Fibroblast of villous mesenchyme (primary cell): ENCODE measurements around the gene ABCB6. TPM values are rescaled to one million over a fixed set of nuclear protein-coding genes. Genes with fewer than 3 reads are reported as not detected.

Source experiments
- DNase-seq: peaks from one replicate; pipeline ENCODE4 v3.0.0-alpha.2; 2010; ENCODE audit warnings: low read depth
- H3K4me3 ChIP-seq: 2 replicates; pipeline ENCODE4 v1.5.1; 2011; ENCODE audit warnings: low read depth, mild to moderate bottlenecking, low read length
- total RNA-seq: library from RNA; depleted of rRNA; stranded (reverse); fragments of >200 nt; gene quantifications from 2 replicates; pipeline ENCODE4 v1.2.3, GENCODE V29; 2012
- TF ChIP-seq, protein P1 (sequence below): IDR thresholded peaks from 2 replicates; pipeline ENCODE4 v1.5.1; 2012; ENCODE audit warnings: low read depth, mild to moderate bottlenecking, low read length; ENCODE audit not compliant: insufficient read depth

Gene ABCB6
- total RNA-seq, 1 donor, result 31.1 TPM

DNA sequence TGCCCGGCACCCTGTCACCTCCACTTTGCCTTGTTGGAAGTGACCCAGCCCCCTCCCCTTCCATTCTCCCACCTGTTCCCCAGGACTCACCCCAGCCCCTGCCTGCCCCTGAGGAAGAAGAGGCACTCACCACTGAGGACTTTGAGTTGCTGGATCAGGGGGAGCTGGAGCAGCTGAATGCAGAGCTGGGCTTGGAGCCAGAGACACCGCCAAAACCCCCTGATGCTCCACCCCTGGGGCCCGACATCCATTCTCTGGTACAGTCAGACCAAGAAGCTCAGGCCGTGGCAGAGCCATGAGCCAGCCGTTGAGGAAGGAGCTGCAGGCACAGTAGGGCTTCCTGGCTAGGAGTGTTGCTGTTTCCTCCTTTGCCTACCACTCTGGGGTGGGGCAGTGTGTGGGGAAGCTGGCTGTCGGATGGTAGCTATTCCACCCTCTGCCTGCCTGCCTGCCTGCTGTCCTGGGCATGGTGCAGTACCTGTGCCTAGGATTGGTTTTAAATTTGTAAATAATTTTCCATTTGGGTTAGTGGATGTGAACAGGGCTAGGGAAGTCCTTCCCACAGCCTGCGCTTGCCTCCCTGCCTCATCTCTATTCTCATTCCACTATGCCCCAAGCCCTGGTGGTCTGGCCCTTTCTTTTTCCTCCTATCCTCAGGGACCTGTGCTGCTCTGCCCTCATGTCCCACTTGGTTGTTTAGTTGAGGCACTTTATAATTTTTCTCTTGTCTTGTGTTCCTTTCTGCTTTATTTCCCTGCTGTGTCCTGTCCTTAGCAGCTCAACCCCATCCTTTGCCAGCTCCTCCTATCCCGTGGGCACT, 36.2 kb downstream of the ABCB6 start:
- TF ChIP-seq, protein P1, sequence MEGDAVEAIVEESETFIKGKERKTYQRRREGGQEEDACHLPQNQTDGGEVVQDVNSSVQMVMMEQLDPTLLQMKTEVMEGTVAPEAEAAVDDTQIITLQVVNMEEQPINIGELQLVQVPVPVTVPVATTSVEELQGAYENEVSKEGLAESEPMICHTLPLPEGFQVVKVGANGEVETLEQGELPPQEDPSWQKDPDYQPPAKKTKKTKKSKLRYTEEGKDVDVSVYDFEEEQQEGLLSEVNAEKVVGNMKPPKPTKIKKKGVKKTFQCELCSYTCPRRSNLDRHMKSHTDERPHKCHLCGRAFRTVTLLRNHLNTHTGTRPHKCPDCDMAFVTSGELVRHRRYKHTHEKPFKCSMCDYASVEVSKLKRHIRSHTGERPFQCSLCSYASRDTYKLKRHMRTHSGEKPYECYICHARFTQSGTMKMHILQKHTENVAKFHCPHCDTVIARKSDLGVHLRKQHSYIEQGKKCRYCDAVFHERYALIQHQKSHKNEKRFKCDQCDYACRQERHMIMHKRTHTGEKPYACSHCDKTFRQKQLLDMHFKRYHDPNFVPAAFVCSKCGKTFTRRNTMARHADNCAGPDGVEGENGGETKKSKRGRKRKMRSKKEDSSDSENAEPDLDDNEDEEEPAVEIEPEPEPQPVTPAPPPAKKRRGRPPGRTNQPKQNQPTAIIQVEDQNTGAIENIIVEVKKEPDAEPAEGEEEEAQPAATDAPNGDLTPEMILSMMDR, result no peak
- DNase-seq, result no peak
- H3K4me3 ChIP-seq, result no peak overlapping the region

DNA sequence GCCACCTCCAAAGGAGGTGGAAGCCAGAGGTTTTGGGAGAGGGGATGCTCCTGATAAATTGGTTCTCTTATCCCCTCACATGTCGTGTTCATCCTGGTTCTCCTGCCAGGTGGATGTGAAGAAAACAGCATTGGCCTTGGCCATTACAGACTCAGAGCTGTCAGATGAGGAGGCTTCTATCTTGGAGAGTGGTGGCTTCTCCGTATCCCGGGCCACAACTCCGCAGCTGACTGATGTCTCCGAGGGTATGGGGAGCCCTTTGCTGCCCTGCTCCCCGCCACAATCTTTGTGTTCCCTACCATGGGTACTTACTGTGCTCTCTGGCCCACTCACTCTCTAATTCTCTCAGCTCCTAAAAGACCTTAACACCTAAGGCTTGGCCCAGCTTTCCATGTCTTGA, 37.2 kb downstream of the ABCB6 start:
- TF ChIP-seq, protein P1, result no peak
- no peak overlapping the region for H3K4me3 ChIP-seq
- no peak for DNase-seq

DNA sequence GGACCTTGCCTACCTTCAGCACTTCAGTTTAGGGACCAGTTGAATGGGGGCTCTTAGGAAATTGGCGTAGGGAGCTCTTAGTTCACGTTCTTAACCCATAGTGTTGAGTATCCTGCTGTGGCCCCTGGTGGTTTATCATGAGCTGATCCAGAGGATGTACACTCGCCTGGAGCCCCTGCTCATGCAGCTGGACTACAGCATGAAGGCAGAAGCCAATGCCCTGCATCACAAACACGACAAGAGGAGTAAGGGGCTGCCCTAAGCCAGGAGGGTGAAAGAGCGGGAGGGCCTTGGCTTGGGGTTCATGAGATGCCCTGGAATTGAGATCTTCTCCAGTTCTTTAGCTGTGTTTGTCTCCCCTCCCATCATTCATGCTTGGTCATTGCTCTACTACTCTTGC, 37.8 kb downstream of the ABCB6 start:
- no peak overlapping the region for H3K4me3 ChIP-seq
- TF ChIP-seq, protein P1, result no peak
- DNase-seq, result no peak

DNA sequence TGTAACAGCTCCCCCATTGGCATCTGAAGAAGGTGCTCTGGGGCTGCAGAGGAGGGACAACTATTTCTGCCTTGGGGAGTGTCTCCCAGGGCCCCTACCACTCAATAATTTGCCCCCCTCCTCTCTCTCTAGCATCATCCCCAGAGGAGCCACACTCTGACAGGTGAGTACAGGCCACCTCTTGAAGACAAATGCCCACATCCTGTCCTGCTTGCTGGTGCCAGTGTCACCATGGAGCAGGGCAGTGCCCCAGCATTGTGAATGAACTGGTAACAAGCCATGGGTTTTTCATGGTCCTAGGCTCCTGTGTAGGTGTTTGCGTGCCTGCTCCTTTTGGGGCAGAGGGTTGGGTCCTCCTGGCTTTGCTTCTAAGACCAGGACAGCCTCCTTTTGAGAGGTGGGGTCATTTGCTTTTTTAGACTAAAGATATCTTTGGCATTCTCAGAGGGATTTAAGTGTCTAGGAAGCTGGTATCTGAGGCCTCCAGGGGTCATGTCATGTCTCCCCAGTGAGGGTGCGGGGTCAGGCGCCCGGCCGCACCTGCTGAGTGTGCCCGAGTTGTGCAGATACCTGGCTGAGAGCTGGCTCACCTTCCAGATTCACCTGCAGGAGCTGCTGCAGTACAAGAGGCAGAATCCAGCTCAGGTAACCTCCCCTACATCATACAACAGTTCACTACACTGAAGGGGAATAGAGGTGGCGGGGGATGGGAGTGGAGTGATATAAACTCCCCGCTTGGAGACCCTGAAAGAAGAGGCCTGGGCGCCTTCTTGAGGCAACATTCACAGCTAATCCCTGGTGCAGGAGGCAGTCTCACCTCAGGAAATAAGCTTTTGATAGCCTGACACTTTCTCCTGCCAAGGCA, 38.9 kb downstream of the ABCB6 start:
- TF ChIP-seq, protein P1, result no peak
- H3K4me3 ChIP-seq, result no peak overlapping the region
- no peak for DNase-seq

DNA sequence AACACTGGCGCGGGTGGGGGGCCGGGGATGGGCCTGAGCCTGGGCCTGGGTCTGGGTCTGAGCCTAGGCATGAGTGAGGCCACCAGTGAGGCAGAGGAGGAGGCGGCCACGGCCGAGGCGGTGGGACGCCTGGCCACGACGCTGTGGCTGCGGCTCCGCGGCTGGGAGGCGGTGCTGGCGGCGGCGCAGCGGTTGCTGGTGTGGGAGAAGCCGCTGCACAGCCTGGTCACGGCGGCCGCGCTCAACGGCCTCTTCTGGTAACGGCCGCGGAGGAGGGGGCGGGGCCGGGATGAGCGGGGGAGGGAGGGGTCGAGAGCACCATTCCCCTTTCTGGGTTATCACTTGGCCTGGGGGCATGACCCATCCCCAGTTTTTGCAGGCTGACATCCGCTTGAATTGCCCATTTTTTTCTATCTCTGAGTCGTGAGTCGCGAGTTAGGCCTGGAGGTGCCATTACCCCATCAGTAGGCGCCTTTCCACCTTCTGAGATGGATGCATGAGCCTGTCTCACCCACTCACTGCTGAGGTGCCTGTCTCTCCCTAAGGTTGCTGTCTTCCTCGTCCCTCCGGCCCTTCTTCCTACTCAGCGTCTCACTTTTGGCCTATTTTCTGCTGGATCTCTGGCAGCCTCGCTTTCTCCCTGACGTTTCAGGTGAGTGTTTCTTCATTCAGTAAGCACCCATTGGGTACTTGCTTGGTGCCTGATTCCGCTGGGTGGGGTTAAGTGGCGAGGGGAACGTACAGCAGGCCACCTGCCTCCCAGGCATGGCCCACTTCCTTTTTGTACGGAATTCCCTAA, 40.2 kb downstream of the ABCB6 start:
- TF ChIP-seq, protein P1, result no peak
- H3K4me3 ChIP-seq, result peak overlapping the region; percentile 82
- peak; percentile 32 for DNase-seq

DNA sequence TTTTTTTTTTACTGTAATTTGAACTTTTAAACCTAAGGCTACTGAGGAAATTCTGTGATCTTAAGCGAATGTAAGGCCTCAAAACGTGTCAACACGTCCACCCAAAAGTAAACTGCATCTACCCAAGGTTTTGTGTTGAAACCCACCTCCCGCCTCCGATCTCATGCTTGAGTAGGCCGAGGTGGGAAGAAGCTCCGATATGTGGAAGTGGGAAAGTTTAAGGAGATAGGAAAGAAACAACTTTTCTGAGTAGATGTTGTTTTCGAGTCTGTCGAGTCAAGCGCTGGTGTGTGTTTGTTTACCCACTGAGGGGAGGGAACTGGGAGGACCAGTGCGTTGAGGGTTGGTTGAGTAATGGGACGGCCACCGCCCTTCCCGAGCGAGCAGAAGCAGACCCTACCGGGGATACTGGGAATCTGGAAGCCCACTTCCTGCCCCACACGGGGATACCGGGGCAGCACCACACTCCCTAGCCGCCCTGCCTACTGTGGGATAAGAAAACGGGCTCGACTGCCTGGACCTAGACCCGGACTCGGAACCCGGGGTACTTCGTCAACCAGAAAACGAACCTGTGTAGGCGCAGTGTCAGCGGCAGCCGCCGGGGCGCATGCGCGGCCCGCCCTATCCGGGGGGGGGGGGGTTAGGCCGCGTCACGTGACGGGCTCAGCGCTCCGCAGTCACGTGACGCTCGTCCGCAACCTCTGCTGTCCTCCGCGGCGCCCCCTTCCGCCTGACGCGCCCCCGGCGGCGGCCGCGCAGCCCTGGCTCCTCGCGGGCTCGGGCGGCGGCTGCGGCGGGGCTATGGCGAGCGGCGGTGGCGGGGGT, 41.0 kb downstream of the ABCB6 start, which contains the start of gene RETREG2:
Gene RETREG2, plus strand, starts transcription at position 724 of the 825 bp plus-strand sequence. Its CDS starts 78 bp downstream, at position 802.
- peak; percentile 94 for DNase-seq
- TF ChIP-seq, protein P1, result peak; percentile 19
- H3K4me3 ChIP-seq, result peak within 1 kb of the TSS; percentile 83
